GM12801 (cell line): ENCODE data around the gene ZNRF1.

Source experiments
- TF ChIP-seq, protein P1 (sequence below): IDR thresholded peaks from one replicate; pipeline ENCODE4 v1.5.1; 2011; ENCODE audit warnings: control low read depth; ENCODE audit not compliant: insufficient read length; ENCODE audit errors: extremely low read depth

Gene ZNRF1

DNA sequence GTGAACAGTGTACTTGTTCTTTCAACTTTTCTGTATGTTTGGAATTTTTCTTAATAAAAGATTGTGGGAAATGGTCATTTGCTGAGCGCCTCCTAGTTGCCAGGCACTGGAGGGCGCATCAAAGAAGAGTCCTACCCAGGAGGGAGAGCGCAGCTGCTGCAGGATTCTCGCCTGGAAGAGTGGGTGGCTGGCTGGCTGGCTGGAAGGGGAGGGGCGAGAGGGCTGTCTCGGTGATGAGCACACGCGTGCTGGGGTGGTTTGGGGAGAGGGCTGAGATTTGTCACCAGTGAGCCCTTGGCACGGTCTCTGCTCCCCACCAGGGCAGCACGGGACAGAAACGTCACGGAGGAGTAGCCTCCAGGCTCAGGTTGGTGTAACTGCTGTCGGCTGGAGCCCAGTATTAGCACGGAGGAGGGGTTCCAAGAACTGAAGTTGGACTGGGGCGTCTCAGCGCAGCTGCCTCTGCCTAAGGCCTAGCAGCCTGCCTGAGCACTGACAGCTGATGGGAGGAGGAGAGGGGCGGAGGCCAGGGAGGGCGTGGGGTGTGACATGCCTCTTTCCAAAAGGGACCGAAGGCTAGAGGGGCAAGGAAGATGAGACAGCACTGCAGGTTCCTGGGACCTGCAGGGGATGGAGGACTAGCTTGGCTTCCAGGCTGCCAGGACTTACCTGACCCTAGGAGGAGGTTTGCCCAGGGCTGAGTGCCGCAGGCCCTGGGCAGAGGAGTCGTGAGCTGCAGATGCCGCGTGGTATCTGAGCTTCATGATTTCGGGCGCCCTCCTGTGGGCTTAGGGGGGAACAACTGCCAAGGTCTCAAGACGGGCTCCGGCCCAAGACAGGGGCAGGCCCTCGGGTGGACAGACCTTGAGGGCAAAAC, 112.1 kb downstream of the ZNRF1 start:
- TF ChIP-seq, protein P1, sequence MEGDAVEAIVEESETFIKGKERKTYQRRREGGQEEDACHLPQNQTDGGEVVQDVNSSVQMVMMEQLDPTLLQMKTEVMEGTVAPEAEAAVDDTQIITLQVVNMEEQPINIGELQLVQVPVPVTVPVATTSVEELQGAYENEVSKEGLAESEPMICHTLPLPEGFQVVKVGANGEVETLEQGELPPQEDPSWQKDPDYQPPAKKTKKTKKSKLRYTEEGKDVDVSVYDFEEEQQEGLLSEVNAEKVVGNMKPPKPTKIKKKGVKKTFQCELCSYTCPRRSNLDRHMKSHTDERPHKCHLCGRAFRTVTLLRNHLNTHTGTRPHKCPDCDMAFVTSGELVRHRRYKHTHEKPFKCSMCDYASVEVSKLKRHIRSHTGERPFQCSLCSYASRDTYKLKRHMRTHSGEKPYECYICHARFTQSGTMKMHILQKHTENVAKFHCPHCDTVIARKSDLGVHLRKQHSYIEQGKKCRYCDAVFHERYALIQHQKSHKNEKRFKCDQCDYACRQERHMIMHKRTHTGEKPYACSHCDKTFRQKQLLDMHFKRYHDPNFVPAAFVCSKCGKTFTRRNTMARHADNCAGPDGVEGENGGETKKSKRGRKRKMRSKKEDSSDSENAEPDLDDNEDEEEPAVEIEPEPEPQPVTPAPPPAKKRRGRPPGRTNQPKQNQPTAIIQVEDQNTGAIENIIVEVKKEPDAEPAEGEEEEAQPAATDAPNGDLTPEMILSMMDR, result no peak

DNA sequence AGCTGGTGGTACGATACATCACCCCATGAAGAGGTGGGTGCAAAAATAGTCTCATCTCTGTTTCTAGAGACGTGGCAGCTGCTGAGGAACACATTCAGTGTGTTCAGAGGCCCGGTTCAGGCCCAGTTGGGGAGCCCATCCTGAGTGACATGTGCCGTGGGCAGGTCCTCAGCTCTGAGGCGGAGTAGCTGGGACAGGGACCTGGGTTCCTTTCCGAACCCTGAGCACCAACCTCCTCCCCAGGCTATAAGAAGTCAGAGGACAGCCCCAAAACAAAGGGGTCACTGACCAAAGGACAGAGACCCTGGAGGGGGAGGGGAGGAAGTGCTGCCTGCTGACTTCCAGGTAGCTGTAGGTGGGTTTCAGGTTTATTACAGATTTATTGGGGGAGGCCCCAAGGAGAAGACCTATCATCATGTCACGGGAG, 112.7 kb downstream of the ZNRF1 start:
- TF ChIP-seq, protein P1, result no peak

DNA sequence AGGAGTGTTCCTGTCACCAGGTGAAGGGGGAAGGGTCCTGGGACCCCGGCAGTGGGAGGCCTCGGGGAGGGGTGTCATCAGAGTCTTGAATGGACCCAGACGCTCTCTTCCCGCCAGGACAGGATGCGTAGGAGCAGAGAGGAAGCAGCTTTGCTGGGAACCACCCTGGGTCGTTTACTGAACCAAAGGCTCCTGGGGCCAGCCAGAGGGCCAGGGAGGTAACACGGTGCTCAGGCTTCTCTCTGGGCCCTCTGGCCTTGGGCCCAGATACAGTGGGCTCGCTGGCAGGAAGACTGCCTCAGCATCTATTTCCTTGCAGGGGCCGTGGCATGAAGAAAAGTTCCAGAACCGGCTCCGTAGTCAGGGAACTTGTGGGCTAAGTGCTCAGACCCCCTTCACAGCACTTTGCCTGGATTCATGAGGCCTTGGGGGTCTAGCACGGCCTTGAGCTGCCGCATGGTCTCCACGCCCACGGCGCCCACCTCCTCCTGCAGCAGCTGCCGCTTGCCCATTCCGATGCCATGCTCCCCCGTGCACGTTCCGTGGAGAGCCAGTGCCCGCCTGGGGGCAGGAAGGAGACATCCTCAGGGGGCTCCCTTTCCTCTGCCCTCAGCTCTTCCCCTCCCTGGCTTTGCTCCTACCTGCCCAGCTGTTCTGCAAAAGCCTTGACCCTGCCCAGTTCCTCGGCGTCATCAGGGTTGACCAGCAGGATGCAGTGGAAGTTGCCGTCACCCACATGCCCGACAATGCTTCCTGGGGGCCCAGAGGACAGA, 113.3 kb downstream of the ZNRF1 start:
- TF ChIP-seq, protein P1, result no peak

DNA sequence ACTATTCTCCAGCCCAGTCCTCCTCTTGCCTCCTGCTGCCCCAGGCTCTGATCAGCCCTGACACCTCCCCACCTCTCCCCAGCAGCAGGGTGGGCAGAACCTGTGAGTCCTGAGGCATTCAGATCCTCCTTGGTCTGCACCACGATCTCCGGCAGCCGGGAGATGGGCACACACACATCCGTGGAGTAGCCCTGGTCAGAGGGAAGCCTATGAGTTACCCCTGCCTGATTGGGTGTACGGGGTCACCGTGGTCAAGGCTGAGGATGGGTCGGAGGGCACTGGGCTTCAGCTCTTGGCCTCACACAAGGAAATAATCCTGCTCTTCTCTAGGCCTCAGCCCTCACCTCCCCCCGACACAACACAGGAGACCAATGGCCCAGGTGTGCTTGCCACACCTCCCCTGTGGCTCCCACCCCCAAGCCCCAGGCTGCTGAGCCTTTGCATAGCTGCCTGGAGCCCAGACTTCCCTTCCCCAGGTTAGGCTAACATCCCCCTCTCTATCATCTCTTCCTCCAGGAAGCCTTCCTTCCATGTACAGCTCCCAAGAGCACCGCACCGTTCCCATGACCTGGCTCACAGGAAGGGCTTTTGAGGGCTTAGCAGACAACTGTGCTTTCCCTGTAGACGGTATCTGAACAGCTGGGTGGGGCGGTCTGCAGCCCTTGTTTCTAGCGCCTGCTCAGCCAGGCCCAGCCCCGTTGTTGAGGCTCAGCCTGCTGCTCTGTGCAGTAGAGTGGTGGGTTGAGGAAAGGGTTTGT, 114.1 kb downstream of the ZNRF1 start:
- TF ChIP-seq, protein P1, result no peak

DNA sequence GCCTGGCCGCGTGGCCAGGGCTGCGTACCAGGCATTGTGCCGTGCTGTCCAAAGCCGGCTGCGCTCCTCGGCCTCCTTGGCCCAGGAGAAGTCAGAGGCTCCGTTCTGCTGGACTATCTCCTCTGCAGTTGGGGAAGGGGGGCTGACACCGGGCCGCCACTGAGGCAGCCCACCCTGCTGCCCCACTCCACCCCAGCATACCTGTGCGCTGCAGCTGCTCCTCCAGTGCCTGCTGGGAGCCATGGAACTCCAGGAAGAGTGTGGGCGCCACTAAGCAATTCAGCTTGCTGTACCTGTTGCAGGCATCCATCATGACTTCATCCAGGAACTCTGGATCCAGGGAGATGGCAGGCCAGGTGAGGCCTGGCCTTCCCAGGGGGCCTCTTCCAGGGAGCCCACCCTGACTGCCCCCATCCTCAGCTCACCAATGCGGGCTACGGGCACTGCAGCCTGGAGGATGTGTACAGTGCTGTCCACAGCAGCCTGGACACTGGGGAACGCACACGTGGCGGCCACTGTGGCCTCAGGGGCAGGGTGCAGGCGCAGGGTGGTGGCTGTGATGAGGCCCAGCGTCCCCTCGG, 114.8 kb downstream of the ZNRF1 start:
- TF ChIP-seq, protein P1, result no peak

DNA sequence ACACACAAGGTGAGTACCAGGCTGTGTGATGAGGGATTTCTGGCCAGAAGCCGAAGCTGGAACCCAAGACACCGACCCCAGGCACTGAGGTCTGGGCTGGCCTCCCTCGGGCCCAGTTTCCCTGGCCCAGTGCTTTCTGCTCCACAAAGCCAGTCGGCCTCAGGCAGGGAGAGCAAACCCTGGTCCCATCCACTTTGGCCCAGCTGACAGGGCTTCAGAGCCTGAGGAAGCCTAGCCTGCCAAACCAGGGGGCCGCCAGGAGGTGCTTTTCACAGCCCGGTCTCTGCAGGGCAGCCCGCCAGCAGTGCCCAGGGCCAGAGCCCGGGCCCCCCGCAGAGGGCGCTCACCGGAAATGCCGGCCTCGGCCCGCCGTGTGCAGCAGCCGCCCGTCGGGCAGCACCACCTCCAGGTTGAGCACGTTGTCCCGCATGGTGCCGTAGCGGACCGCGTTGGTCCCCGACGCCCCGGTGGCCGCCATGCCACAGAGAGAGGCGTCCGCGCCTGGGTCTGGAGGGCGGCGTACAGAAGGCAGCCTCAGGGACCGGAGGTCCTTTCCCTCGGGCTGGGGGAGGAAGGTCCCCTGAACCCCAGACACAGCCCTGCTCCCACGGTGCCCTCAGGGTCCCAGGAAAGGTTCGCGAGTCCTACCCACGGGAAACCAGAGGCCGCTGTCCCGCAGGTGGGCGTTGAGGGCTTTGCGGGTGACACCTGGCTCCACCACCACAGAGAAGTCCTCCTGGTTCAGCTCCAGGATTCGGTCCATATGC, 115.5 kb downstream of the ZNRF1 start:
- TF ChIP-seq, protein P1, result no peak
